ENCODE results near the gene KRTAP10-6. TPM values are rescaled to one million over a fixed set of nuclear protein-coding genes. Genes with fewer than 3 reads are reported as not detected.

KRTAP10-6 gene
- total and polyA plus RNA-seq, 2 donors (not counting 1 experiment from before 2014, with no cell fraction given), result not detected

- Histone ChIP-seq H3K79me2 (ENCODE audit: control insufficient read depth, insufficient read depth, low read length) (no peaks in the 10 kb centered on the region), H3K36me3 (ENCODE audit: control insufficient read depth, insufficient read depth, low read length) (no peaks in the 10 kb centered on the region), H3K27ac (ENCODE audit: insufficient read depth, low read length) (no peak overlapping the region), H3K9me3 (ENCODE audit: control insufficient read depth, insufficient read depth, low read depth, low read length) (no peaks in the 10 kb centered on the region), H3K9ac (ENCODE audit: insufficient read depth, low read length) (no peak overlapping the region), H3K4me3 (replicated peaks in 1 of 4; ENCODE audit: control extremely low read depth in 1 of 4, insufficient read depth in 1 of 4, low read depth in 3 of 4, low read length in 4 of 4) (no peak overlapping the region), H3K27me3 (ENCODE audit: control insufficient read depth, insufficient read depth, low read length) (no peaks in the 10 kb centered on the region), H4K20me1 (ENCODE audit: control insufficient read depth, extremely low read depth, insufficient read depth, low read length) (no peaks in the 10 kb centered on the region), H2AFZ (ENCODE audit: low read length) (no peak overlapping the region), H3K4me1 (ENCODE audit: control insufficient read depth, extremely low read depth, insufficient read depth, low read length) (no peaks in the 10 kb centered on the region), H3K4me2 (ENCODE audit: extremely low read depth, insufficient read depth, low read length) (no peak overlapping the region)
- no peak for DNase-seq (ENCODE audit: low read depth in 2 of 2)
- TF ChIP-seq, protein P1, sequence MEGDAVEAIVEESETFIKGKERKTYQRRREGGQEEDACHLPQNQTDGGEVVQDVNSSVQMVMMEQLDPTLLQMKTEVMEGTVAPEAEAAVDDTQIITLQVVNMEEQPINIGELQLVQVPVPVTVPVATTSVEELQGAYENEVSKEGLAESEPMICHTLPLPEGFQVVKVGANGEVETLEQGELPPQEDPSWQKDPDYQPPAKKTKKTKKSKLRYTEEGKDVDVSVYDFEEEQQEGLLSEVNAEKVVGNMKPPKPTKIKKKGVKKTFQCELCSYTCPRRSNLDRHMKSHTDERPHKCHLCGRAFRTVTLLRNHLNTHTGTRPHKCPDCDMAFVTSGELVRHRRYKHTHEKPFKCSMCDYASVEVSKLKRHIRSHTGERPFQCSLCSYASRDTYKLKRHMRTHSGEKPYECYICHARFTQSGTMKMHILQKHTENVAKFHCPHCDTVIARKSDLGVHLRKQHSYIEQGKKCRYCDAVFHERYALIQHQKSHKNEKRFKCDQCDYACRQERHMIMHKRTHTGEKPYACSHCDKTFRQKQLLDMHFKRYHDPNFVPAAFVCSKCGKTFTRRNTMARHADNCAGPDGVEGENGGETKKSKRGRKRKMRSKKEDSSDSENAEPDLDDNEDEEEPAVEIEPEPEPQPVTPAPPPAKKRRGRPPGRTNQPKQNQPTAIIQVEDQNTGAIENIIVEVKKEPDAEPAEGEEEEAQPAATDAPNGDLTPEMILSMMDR (conservative IDR thresholded peaks at IDR 0.05 in 1 of 2, IDR thresholded peaks at IDR 0.05 in 1 of 2; ENCODE audit: low read depth in 1 of 2, low read length in 2 of 2), result no peak
- TF ChIP-seq EZH2 (IDR thresholded peaks at IDR 0.05; ENCODE audit: low read length, missing control alignments), result no peak
Observed at GRCh38 chr21:44567481-44568171, 24.7 kb downstream of the KRTAP10-6 start.

DNA sequence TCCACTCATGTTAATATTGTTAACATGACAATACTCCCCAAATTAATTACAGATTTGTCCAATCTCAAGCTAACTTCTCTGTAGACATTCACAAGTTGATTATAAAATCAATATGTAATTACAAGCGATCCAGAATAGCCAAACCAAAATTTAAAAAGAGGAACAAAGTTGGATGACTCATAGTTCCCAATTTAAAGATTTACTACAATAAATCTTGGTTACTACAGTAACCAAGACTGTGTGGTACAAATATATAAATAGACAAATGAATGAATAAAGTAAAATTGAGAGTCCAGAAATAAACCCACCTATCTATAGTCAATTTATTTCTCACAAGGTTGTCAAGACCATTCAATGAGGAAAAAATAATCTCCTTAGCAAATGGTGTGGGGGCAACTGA is 25.9 kb downstream of the KRTAP10-6 start:
- Histone ChIP-seq H3K4me1 (ENCODE audit: control insufficient read depth, extremely low read depth, insufficient read depth, low read length) (no peaks in the 10 kb centered on the region), H3K4me3 (replicated peaks in 1 of 4; ENCODE audit: control extremely low read depth in 1 of 4, insufficient read depth in 1 of 4, low read depth in 3 of 4, low read length in 4 of 4) (no peak overlapping the region), H3K9ac (ENCODE audit: insufficient read depth, low read length) (no peak overlapping the region), H2AFZ (ENCODE audit: low read length) (no peak overlapping the region), H3K27me3 (ENCODE audit: control insufficient read depth, insufficient read depth, low read length) (no peaks in the 10 kb centered on the region), H3K27ac (ENCODE audit: insufficient read depth, low read length) (no peak overlapping the region), H3K4me2 (ENCODE audit: extremely low read depth, insufficient read depth, low read length) (no peak overlapping the region), H4K20me1 (ENCODE audit: control insufficient read depth, extremely low read depth, insufficient read depth, low read length) (no peaks in the 10 kb centered on the region), H3K79me2 (ENCODE audit: control insufficient read depth, insufficient read depth, low read length) (no peaks in the 10 kb centered on the region), H3K36me3 (ENCODE audit: control insufficient read depth, insufficient read depth, low read length) (no peaks in the 10 kb centered on the region), H3K9me3 (ENCODE audit: control insufficient read depth, insufficient read depth, low read depth, low read length) (no peaks in the 10 kb centered on the region)
- DNase-seq (ENCODE audit: low read depth in 2 of 2), result no peak
- TF ChIP-seq EZH2 (IDR thresholded peaks at IDR 0.05; ENCODE audit: low read length, missing control alignments), result no peak
- TF ChIP-seq, protein P1 (conservative IDR thresholded peaks at IDR 0.05 in 1 of 2, IDR thresholded peaks at IDR 0.05 in 1 of 2; ENCODE audit: low read depth in 1 of 2, low read length in 2 of 2), result no peak

DNA sequence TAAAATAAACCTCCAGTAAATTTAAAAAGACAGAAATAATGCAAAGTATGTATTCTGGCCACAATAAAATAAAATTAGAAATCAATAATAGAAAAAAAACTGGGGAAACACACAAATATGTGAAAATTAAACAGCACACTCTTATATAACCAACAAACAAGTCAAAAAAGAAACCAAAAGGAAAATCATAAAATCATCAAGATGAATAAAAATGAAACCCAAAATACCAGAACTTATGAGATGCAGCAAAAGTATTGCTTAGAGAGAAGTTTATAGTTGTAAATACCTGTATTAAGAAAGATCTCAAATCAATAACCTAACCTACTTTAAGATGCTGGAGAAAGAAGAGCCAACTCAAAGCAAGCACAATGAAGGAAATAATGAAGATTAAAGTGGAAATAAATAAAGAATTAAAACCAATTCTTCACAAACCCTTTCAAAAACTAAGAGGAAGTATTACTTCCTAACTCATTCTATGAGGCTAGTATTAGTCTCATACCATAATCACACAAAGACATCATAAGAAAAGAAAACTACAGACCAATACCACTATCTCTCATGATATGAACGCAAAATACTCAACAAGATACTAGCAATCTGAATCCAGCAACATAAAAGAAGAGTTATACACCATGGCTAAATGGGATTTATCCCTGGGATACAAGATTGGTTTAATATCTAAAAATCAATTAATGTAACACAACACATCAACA is 27.3 kb downstream of the KRTAP10-6 start:
- no peak overlapping the region for H3K4me3 ChIP-seq (replicated peaks in 1 of 4; ENCODE audit: control extremely low read depth in 1 of 4, insufficient read depth in 1 of 4, low read depth in 3 of 4, low read length in 4 of 4)
- no peaks in the 10 kb centered on the region for H3K79me2 ChIP-seq (ENCODE audit: control insufficient read depth, insufficient read depth, low read length)
- H2AFZ ChIP-seq (ENCODE audit: low read length), result no peak overlapping the region
- H4K20me1 ChIP-seq (ENCODE audit: control insufficient read depth, extremely low read depth, insufficient read depth, low read length), result no peaks in the 10 kb centered on the region
- no peak overlapping the region for H3K27ac ChIP-seq (ENCODE audit: insufficient read depth, low read length)
- no peaks in the 10 kb centered on the region for H3K27me3 ChIP-seq (ENCODE audit: control insufficient read depth, insufficient read depth, low read length)
- no peaks in the 10 kb centered on the region for H3K9me3 ChIP-seq (ENCODE audit: control insufficient read depth, insufficient read depth, low read depth, low read length)
- H3K36me3 ChIP-seq (ENCODE audit: control insufficient read depth, insufficient read depth, low read length), result no peaks in the 10 kb centered on the region
- no peak overlapping the region for H3K9ac ChIP-seq (ENCODE audit: insufficient read depth, low read length)
- H3K4me1 ChIP-seq (ENCODE audit: control insufficient read depth, extremely low read depth, insufficient read depth, low read length), result no peaks in the 10 kb centered on the region
- no peak overlapping the region for H3K4me2 ChIP-seq (ENCODE audit: extremely low read depth, insufficient read depth, low read length)
- DNase-seq (ENCODE audit: low read depth in 2 of 2), result no peak
- TF ChIP-seq, protein P1 (conservative IDR thresholded peaks at IDR 0.05 in 1 of 2, IDR thresholded peaks at IDR 0.05 in 1 of 2; ENCODE audit: low read depth in 1 of 2, low read length in 2 of 2), result no peak
- no peak for TF ChIP-seq EZH2 (IDR thresholded peaks at IDR 0.05; ENCODE audit: low read length, missing control alignments)
